Measurements from ENCODE around the gene PPRC1.

Gene PPRC1

GRCh38 chr10:102146971-102147428 is 14.2 kb downstream of the PPRC1 start:
- DNase-seq (ENCODE audit: low read depth), result no peak

GRCh38 chr10:102147561-102147960 is 14.7 kb downstream of the PPRC1 start:
- DNase-seq (ENCODE audit: low read depth), result no peak

- DNase-seq (ENCODE audit: low read depth), result no peak
Measured at GRCh38 chr10:102148275-102148674, 15.4 kb downstream of the PPRC1 start.

GRCh38 chr10:102150970-102151773 is 18.3 kb downstream of the PPRC1 start:
- DNase-seq (ENCODE audit: low read depth), result no peak

GRCh38 chr10:102151774-102152544 is 19.1 kb downstream of the PPRC1 start, which contains the start of gene NOLC1:
NOLC1 (plus strand) TSS chr10:102152389; CDS start chr10:102152411, 22 bp downstream.
- DNase-seq (ENCODE audit: low read depth), result peak; percentile 100

- DNase-seq (ENCODE audit: low read depth), result peak; percentile 31
Measured at GRCh38 chr10:102152545-102152890, 19.7 kb downstream of the PPRC1 start.

- DNase-seq (ENCODE audit: low read depth), result no peak
Measured at GRCh38 chr10:102153093-102153620, 20.3 kb downstream of the PPRC1 start.

- DNase-seq (ENCODE audit: low read depth), result no peak
Measured at GRCh38 chr10:102154466-102155116, 21.8 kb downstream of the PPRC1 start.

- no peak for DNase-seq (ENCODE audit: low read depth)
Measured at GRCh38 chr10:102157224-102157623, 24.4 kb downstream of the PPRC1 start.

GRCh38 chr10:102159051-102159597 is 26.3 kb downstream of the PPRC1 start:
- DNase-seq (ENCODE audit: low read depth), result no peak

GRCh38 chr10:102159831-102160230 is 27.0 kb downstream of the PPRC1 start:
- DNase-seq (ENCODE audit: low read depth), result no peak

GRCh38 chr10:102163342-102163989 is 30.6 kb downstream of the PPRC1 start:
- DNase-seq (ENCODE audit: low read depth), result no peak

GRCh38 chr10:102167861-102168260 is 35.0 kb downstream of the PPRC1 start:
- DNase-seq (ENCODE audit: low read depth), result no peak

GRCh38 chr10:102170602-102171001 is 37.8 kb downstream of the PPRC1 start:
- DNase-seq (ENCODE audit: low read depth), result no peak

GRCh38 chr10:102172288-102172687 is 39.4 kb downstream of the PPRC1 start:
- no peak for DNase-seq (ENCODE audit: low read depth)

- DNase-seq (ENCODE audit: low read depth), result no peak
Measured at GRCh38 chr10:102175415-102175814, 42.6 kb downstream of the PPRC1 start.

- DNase-seq (ENCODE audit: low read depth), result no peak
Measured at GRCh38 chr10:102184606-102185005, 51.8 kb downstream of the PPRC1 start.

GRCh38 chr10:102185272-102185671 is 52.4 kb downstream of the PPRC1 start:
- no peak for DNase-seq (ENCODE audit: low read depth)

GRCh38 chr10:102185811-102186527 is 53.1 kb downstream of the PPRC1 start:
- DNase-seq (ENCODE audit: low read depth), result no peak

- DNase-seq (ENCODE audit: low read depth), result no peak
Measured at GRCh38 chr10:102188298-102188940, 55.6 kb downstream of the PPRC1 start.
